Endothelial cell of umbilical vein (primary cell): ENCODE data around the gene CFAP70. TPM values are rescaled to one million over a fixed set of nuclear protein-coding genes. Genes with fewer than 3 reads are reported as not detected.

Source experiments
- BruUV-seq: library from RNA; stranded (reverse); fragments of 400-500 nt; replicated peaks from 2 replicates; lab custom pipeline; 2021; lab: Mats Ljungman, UMichigan
- CTCF ChIA-PET: fragments of 300-600, 350-600 bp; sonication (Branson Sonifier 250); formaldehyde crosslinking; loops from one replicate; lab custom pipeline; 2021; ENCODE audit warnings: antibody characterized with exemption, inconsistent platforms; lab: Charles Lee
- POLR2A ChIA-PET: fragments of 300-600, 350-600 bp; sonication (Branson Sonifier 250); formaldehyde crosslinking; loops from one replicate; lab custom pipeline; 2021; ENCODE audit warnings: antibody characterized with exemption, inconsistent platforms; lab: Charles Lee
- DNase-seq: peaks from one replicate; pipeline ENCODE4 v3.0.0-alpha.2; 2011; ENCODE audit warnings: low read depth, low spot score
- FAIRE-seq: peaks from 2 replicates; lab custom pipeline; 2011; peaks lifted over from hg19 to GRCh38; lab: Jason Lieb, UNC
- H2AFZ ChIP-seq: 2 replicates; pipeline ENCODE4 v1.6.0; 2012; ENCODE audit warnings: low read depth, low read length, control low read depth, inconsistent platforms
- H3K27ac ChIP-seq: 2 replicates; pipeline ENCODE4 v1.5.1; 2011; ENCODE audit warnings: low read depth, mild to moderate bottlenecking, control low read depth, low read length, moderate library complexity; ENCODE audit not compliant: insufficient read depth
- H3K27me3 ChIP-seq, 2 experiments: 2 replicates each; pipeline versions ENCODE4 v1.6.0 to v1.6.1; 2011; ENCODE audit warnings: low read length in 2 of 2, mixed read lengths in 1 of 2; ENCODE audit not compliant: control insufficient read depth in 2 of 2, insufficient read depth in 2 of 2
- H3K36me3 ChIP-seq, 2 experiments: 2 replicates in 1 of 2; 3 replicates in 1 of 2; pipeline ENCODE4 v1.5.1; 2011; ENCODE audit warnings: low read length in 2 of 2, mild to moderate bottlenecking in 1 of 2, moderate library complexity in 1 of 2; ENCODE audit not compliant: control insufficient read depth in 2 of 2, insufficient read depth in 2 of 2; ENCODE audit errors: extremely low read depth in 1 of 2
- H3K4me1 ChIP-seq: 3 replicates; pipeline ENCODE4 v1.5.1; 2011; ENCODE audit warnings: mild to moderate bottlenecking, low read length; ENCODE audit not compliant: control insufficient read depth, insufficient read depth; ENCODE audit errors: extremely low read depth
- H3K4me2 ChIP-seq: 2 replicates; pipeline ENCODE4 v1.6.1; 2011; ENCODE audit warnings: low read length, control low read depth, mixed read lengths; ENCODE audit not compliant: insufficient read depth
- H3K4me3 ChIP-seq, 3 experiments: fragments of 200-600 bp in 1 of 3; sonication (generic), shearing (Covaris generic) in 1 of 3; replicated peaks in 1 of 3; 2 replicates each; pipeline ENCODE4 v1.5.1; 2011 to 2016; ENCODE audit warnings: control low read depth in 3 of 3, low read length in 3 of 3, mild to moderate bottlenecking in 2 of 3, inconsistent platforms in 1 of 3, low read depth in 1 of 3, moderate library complexity in 1 of 3; ENCODE audit not compliant: insufficient read depth in 1 of 3
- H3K79me2 ChIP-seq: 2 replicates; pipeline ENCODE4 v1.6.0; 2012; ENCODE audit warnings: low read length, inconsistent platforms; ENCODE audit not compliant: control insufficient read depth, insufficient read depth
- H3K9ac ChIP-seq: replicated peaks from 2 replicates; pipeline ENCODE3; 2011; ENCODE audit warnings: low read length, control low read depth; ENCODE audit not compliant: insufficient read depth; ENCODE audit errors: extremely low read depth
- H3K9me1 ChIP-seq: replicated peaks from 3 replicates; pipeline ENCODE4 v1.6.0; 2011; ENCODE audit warnings: mild to moderate bottlenecking, low read length; ENCODE audit not compliant: control insufficient read depth, insufficient read depth; ENCODE audit errors: extremely low read depth
- H3K9me3 ChIP-seq: replicated peaks from 2 replicates; pipeline ENCODE4 v1.5.1; 2012; ENCODE audit warnings: low read length, inconsistent platforms; ENCODE audit not compliant: control insufficient read depth, insufficient read depth
- H4K20me1 ChIP-seq: replicated peaks from 2 replicates; pipeline ENCODE3; 2011; ENCODE audit warnings: mild to moderate bottlenecking, low read length; ENCODE audit not compliant: control insufficient read depth, insufficient read depth; ENCODE audit errors: extremely low read depth
- EZH2 ChIP-seq: IDR thresholded peaks from 2 replicates; pipeline ENCODE4 v1.6.1; 2012; ENCODE audit warnings: borderline replicate concordance, low read depth, mild to moderate bottlenecking, moderate library complexity, low read length, inconsistent platforms; ENCODE audit not compliant: severe bottlenecking
- FOS ChIP-seq: IDR thresholded peaks from 2 replicates; pipeline ENCODE4 v1.6.1; 2011; ENCODE audit warnings: mild to moderate bottlenecking, low read length, moderate library complexity, borderline replicate concordance; ENCODE audit not compliant: insufficient read depth
- GATA2 ChIP-seq: IDR thresholded peaks from 2 replicates; pipeline ENCODE4 v1.7.0; 2011; ENCODE audit warnings: low read depth, mild to moderate bottlenecking, moderate library complexity, mixed read lengths, low read length; ENCODE audit not compliant: insufficient read length, insufficient read depth
- JUN ChIP-seq: IDR thresholded peaks from 2 replicates; pipeline ENCODE4 v1.6.1; 2011; ENCODE audit warnings: borderline replicate concordance, low read depth; ENCODE audit not compliant: insufficient read length, insufficient read depth
- MYC ChIP-seq: IDR thresholded peaks from one replicate; pipeline ENCODE4 v1.6.1; 2011; ENCODE audit warnings: mild to moderate bottlenecking, low read depth, low read length
- POLR2A ChIP-seq: IDR thresholded peaks from 2 replicates; pipeline ENCODE4 v1.6.1; 2012; ENCODE audit warnings: low read depth, mild to moderate bottlenecking, control low read depth, low read length
- POLR2AphosphoS5 ChIP-seq: IDR thresholded peaks from 2 replicates; pipeline ENCODE4 v1.6.1; 2012; ENCODE audit warnings: low read depth, mild to moderate bottlenecking, control low read depth, low read length, moderate library complexity; ENCODE audit not compliant: insufficient read depth
- dilution Hi-C: fragments of 300-500 bp; cut with MboI; formaldehyde crosslinking; loops from one replicate; pipeline ENCODE4 v1.15.0; 2019; ENCODE audit warnings: low sequenced_read_pairs; ENCODE audit not compliant: extremely low pct_ligation_motif_present
- intact Hi-C: fragments of 100-400 bp; cut with micrococcal nuclease; formaldehyde crosslinking; loops from one replicate; pipeline ENCODE4 v1.10.0; 2022
- polyA plus RNA-seq, 4 experiments: library from polyadenylated mRNA; depleted of rRNA in 3 of 4; stranded (reverse) in 3 of 4; unstranded in 1 of 4; fragments of >200 nt; gene quantifications; 2 replicates each; pipeline versions ENCODE4 v1.2.1 to v1.2.3, GENCODE V29; 2011 to 2012; ENCODE audit warnings: missing spikeins in 1 of 4
- total RNA-seq: library from RNA; stranded (reverse); gene quantifications from 2 replicates; pipeline ENCODE4 v1.2.3, GENCODE V29; 2021
- TF ChIP-seq, protein P1 (sequence below): IDR thresholded peaks from 2 replicates; pipeline ENCODE4 v1.6.1; 2011; ENCODE audit not compliant: insufficient read depth, insufficient read length
- TF ChIP-seq, protein P2 (sequence below), 2 donors: IDR thresholded peaks; 1 replicate in 1 of 2; 2 replicates in 1 of 2; pipeline ENCODE4 v1.5.1; 2011; ENCODE audit warnings: low read length in 2 of 2, mild to moderate bottlenecking in 2 of 2, moderate library complexity in 2 of 2, control low read depth in 1 of 2, inconsistent platforms in 1 of 2, low read depth in 1 of 2; ENCODE audit not compliant: insufficient read depth in 1 of 2; ENCODE audit errors: extremely low read depth in 1 of 2

The CFAP70 gene
- total and polyA plus RNA-seq, 2 donors (not counting 3 experiments of a cell fraction or from before 2014, with no cell fraction given), result 0.19 to 0.27 TPM

DNA sequence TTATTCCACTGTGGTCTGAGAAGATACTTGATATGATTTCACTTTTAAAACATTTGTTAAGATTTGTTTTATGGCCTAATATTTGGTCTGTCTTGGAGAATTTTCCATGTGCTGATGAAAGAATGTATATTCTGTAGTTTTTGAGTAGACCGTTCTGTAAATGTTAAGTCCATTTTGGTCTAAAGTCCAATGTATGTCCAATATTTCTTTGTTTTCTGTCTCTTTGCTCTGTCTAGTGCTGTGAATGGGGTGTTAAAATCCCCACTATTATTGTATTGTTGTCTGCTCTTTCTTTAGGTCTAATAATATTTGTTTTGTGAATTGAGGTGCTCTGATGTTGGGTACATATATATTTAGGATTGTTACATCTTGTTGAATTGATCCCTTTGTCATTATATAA, 142.9 kb downstream of the CFAP70 start:
- no peaks in the 10 kb centered on the region for H3K4me1 ChIP-seq
- no peaks in the 10 kb centered on the region for H3K27me3 ChIP-seq
- H3K4me3 ChIP-seq, result no peak overlapping the region
- no peak overlapping the region for H2AFZ ChIP-seq
- BruUV-seq, result no TSS peak
- TF ChIP-seq EZH2 (no peak), POLR2A (no peak), FOS (no peak), GATA2 (no peak), MYC (no peak), JUN (no peak), POLR2AphosphoS5 (no peak)
- TF ChIP-seq, protein P1, sequence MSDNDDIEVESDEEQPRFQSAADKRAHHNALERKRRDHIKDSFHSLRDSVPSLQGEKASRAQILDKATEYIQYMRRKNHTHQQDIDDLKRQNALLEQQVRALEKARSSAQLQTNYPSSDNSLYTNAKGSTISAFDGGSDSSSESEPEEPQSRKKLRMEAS, result no peak
- TF ChIP-seq, protein P2, sequence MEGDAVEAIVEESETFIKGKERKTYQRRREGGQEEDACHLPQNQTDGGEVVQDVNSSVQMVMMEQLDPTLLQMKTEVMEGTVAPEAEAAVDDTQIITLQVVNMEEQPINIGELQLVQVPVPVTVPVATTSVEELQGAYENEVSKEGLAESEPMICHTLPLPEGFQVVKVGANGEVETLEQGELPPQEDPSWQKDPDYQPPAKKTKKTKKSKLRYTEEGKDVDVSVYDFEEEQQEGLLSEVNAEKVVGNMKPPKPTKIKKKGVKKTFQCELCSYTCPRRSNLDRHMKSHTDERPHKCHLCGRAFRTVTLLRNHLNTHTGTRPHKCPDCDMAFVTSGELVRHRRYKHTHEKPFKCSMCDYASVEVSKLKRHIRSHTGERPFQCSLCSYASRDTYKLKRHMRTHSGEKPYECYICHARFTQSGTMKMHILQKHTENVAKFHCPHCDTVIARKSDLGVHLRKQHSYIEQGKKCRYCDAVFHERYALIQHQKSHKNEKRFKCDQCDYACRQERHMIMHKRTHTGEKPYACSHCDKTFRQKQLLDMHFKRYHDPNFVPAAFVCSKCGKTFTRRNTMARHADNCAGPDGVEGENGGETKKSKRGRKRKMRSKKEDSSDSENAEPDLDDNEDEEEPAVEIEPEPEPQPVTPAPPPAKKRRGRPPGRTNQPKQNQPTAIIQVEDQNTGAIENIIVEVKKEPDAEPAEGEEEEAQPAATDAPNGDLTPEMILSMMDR (IDR thresholded peaks at IDR 0.05; ENCODE audit: extremely low read depth in 1 of 2, insufficient read depth in 1 of 2, low read depth in 1 of 2, low read length in 2 of 2), result no peak
- no peaks in the 10 kb centered on the region for H4K20me1 ChIP-seq
- dilution Hi-C loops, result no loop called here
- no peaks in the 10 kb centered on the region for H3K9me1 ChIP-seq
- ChIA-PET POLR2A (no interaction called here), CTCF (no interaction called here)
- H3K9ac ChIP-seq, result no peak overlapping the region
- no peaks in the 10 kb centered on the region for H3K79me2 ChIP-seq
- no peaks in the 10 kb centered on the region for H3K9me3 ChIP-seq
- intact Hi-C loops, result no loop called here
- H3K27ac ChIP-seq, result no peak overlapping the region
- DNase-seq (no peak), FAIRE-seq (no peak)
- H3K36me3 ChIP-seq, result peaks cover 2 to 3% of the 10 kb centered on the region in 2 experiments
- no peak overlapping the region for H3K4me2 ChIP-seq
